Type B pancreatic cell (in vitro differentiated cells): Measurements from ENCODE around the gene ACSL1. TPM values are rescaled to one million over a fixed set of nuclear protein-coding genes. Genes with fewer than 3 reads are reported as not detected.
A peak's percentile ranks its signal among the peaks of the same experiment; 100 is the strongest.

Experiments used
- DNase-seq: peaks from one replicate; pipeline ENCODE4 v3.0.0; 2021; ENCODE audit warnings: mixed read lengths; ENCODE audit not compliant: unreplicated experiment; ENCODE audit errors: extremely low spot score
- H3K27ac Mint-ChIP-seq: 2 replicates; pipeline ENCODE4 v1.8.0; 2021; ENCODE audit warnings: mild to moderate bottlenecking, mixed read lengths
- H3K27me3 Mint-ChIP-seq: 2 replicates; pipeline ENCODE4 v1.8.0; 2021; ENCODE audit warnings: mixed read lengths
- H3K36me3 Mint-ChIP-seq: 2 replicates; pipeline ENCODE4 v1.8.0; 2021; ENCODE audit warnings: mixed read lengths
- H3K4me1 Mint-ChIP-seq: one replicate; pipeline ENCODE4 v1.8.0; 2021; ENCODE audit warnings: mixed read lengths; ENCODE audit not compliant: unreplicated experiment
- H3K4me3 Mint-ChIP-seq: 2 replicates; pipeline ENCODE4 v1.8.0; 2021; ENCODE audit warnings: mild to moderate bottlenecking, mixed read lengths
- H3K9me3 Mint-ChIP-seq: 2 replicates; pipeline ENCODE4 v1.8.0; 2021; ENCODE audit warnings: mixed read lengths
- CTCF ChIP-seq: fragments of 200-600 bp; sonication (generic); conservative IDR thresholded peaks from 2 replicates; pipeline ENCODE4 v1.5.0; 2021; ENCODE audit warnings: antibody characterized with exemption, mild to moderate bottlenecking
- total RNA-seq: library from RNA; stranded (reverse); gene quantifications from 2 replicates; pipeline ENCODE4 v1.2.1, GENCODE V29; 2021; ENCODE audit warnings: low replicate concordance

Gene ACSL1
- total RNA-seq, 1 donor from 2014 or later, result 89.0 TPM

- no peaks in the 10 kb centered on the region for H3K27me3 Mint-ChIP-seq
- H3K36me3 Mint-ChIP-seq, result peaks cover 4% of the 10 kb centered on the region
- H3K4me3 Mint-ChIP-seq, result peak overlapping the region; percentile 13
- peaks cover 33% of the 10 kb centered on the region for H3K4me1 Mint-ChIP-seq
- peaks cover 5% of the 10 kb centered on the region for H3K9me3 Mint-ChIP-seq
- TF ChIP-seq CTCF, result no peak
- DNase-seq, result no peak
- peak overlapping the region; percentile 84 for H3K27ac Mint-ChIP-seq
Observed at GRCh38 chr4:184803133-184803532, 22.6 kb downstream of the ACSL1 start.

GRCh38 chr4:184802697-184803015, 23.1 kb downstream of the ACSL1 start:
- DNase-seq, result no peak
- H3K27ac Mint-ChIP-seq, result peak overlapping the region; percentile 11
- H3K9me3 Mint-ChIP-seq, result peaks cover 5% of the 10 kb centered on the region
- peaks cover 29% of the 10 kb centered on the region for H3K4me1 Mint-ChIP-seq
- H3K36me3 Mint-ChIP-seq, result peaks cover 4% of the 10 kb centered on the region
- peak overlapping the region; percentile 13 for H3K4me3 Mint-ChIP-seq
- H3K27me3 Mint-ChIP-seq, result no peaks in the 10 kb centered on the region
- no peak for TF ChIP-seq CTCF

GRCh38 chr4:184801781-184802696, 23.7 kb downstream of the ACSL1 start:
- Mint-ChIP-seq H3K27me3 (no peaks in the 10 kb centered on the region), H3K27ac (peak overlapping the region; percentile 11), H3K36me3 (peaks cover 4% of the 10 kb centered on the region), H3K4me1 (peaks cover 29% of the 10 kb centered on the region), H3K4me3 (peak overlapping the region; percentile 13), H3K9me3 (peaks cover 5% of the 10 kb centered on the region)
- no peak for TF ChIP-seq CTCF
- no peak for DNase-seq

- peaks cover 4% of the 10 kb centered on the region for H3K9me3 Mint-ChIP-seq
- H3K4me3 Mint-ChIP-seq, result no peak overlapping the region
- H3K36me3 Mint-ChIP-seq, result peaks cover 11% of the 10 kb centered on the region
- no peak for DNase-seq
- no peak overlapping the region for H3K27ac Mint-ChIP-seq
- TF ChIP-seq CTCF, result no peak
- no peaks in the 10 kb centered on the region for H3K27me3 Mint-ChIP-seq
- H3K4me1 Mint-ChIP-seq, result peaks cover 22% of the 10 kb centered on the region
Observed at GRCh38 chr4:184798504-184798903, 27.3 kb downstream of the ACSL1 start.

GRCh38 chr4:184796906-184797305, 28.9 kb downstream of the ACSL1 start:
- H3K9me3 Mint-ChIP-seq, result peaks cover 4% of the 10 kb centered on the region
- H3K27ac Mint-ChIP-seq, result no peak overlapping the region
- H3K36me3 Mint-ChIP-seq, result peaks cover 11% of the 10 kb centered on the region
- peaks cover 10% of the 10 kb centered on the region for H3K4me1 Mint-ChIP-seq
- no peak overlapping the region for H3K4me3 Mint-ChIP-seq
- no peak for DNase-seq
- no peak for TF ChIP-seq CTCF
- H3K27me3 Mint-ChIP-seq, result no peaks in the 10 kb centered on the region
